Hepatocyte (in vitro differentiated cells): ENCODE data around the gene CHSY1.

Experiments
- EZH2 ChIP-seq: fragments of 200-600 bp; sonication (generic); IDR thresholded peaks from 2 replicates; pipeline ENCODE4 v1.6.1; 2016; ENCODE audit warnings: antibody characterized with exemption, mild to moderate bottlenecking, borderline replicate concordance
- EZH2phosphoT487 ChIP-seq: fragments of 200-600 bp; sonication (generic); IDR thresholded peaks from one replicate; pipeline ENCODE4 v1.6.1; 2018; ENCODE audit warnings: antibody characterized with exemption, mild to moderate bottlenecking, low read depth, moderate library complexity; ENCODE audit not compliant: unreplicated experiment, severe bottlenecking
- TF ChIP-seq, protein P1 (sequence below): fragments of 200-600 bp; sonication (generic); IDR thresholded peaks from 2 replicates; pipeline ENCODE4 v1.5.1; 2016; ENCODE audit warnings: antibody characterized with exemption, mild to moderate bottlenecking; ENCODE audit not compliant: poor library complexity

DNA sequence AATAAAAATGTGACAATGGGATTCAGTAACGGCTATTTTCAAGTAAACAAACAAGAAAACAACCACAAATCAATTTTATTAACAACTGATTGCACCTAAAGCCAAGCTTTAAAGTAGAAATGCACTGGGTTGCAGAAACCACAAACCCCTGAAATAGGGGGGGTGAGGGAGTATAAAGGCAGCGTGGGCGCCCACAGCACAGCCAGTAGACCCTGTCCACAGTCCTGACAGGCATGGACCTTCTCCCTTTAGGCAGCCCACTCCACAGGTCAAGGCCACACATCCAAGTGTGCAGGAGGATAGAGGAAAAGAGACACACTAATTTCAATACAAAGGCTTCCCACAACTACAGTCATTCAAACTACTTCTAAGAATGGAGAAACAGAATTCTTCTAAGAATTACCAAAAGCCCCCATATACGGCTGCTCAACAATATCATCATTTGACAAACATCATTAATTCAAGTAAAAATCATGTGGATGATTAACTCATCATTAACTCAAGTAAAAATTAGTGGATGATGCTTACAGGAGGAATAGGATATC, 48.7 kb downstream of the CHSY1 start:
- TF ChIP-seq, protein P1, sequence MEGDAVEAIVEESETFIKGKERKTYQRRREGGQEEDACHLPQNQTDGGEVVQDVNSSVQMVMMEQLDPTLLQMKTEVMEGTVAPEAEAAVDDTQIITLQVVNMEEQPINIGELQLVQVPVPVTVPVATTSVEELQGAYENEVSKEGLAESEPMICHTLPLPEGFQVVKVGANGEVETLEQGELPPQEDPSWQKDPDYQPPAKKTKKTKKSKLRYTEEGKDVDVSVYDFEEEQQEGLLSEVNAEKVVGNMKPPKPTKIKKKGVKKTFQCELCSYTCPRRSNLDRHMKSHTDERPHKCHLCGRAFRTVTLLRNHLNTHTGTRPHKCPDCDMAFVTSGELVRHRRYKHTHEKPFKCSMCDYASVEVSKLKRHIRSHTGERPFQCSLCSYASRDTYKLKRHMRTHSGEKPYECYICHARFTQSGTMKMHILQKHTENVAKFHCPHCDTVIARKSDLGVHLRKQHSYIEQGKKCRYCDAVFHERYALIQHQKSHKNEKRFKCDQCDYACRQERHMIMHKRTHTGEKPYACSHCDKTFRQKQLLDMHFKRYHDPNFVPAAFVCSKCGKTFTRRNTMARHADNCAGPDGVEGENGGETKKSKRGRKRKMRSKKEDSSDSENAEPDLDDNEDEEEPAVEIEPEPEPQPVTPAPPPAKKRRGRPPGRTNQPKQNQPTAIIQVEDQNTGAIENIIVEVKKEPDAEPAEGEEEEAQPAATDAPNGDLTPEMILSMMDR, result no peak
- TF ChIP-seq EZH2phosphoT487, result no peak
- TF ChIP-seq EZH2, result no peak
